Nephron (organoid): Measurements from ENCODE around the gene EFEMP2.

Experiments used
- H3K27ac Mint-ChIP-seq, 3 experiments: 2 replicates each; pipeline ENCODE4 v1.8.0; 2020; ENCODE audit warnings: mixed read lengths in 3 of 3, mild to moderate bottlenecking in 2 of 3, moderate library complexity in 1 of 3
- H3K27me3 Mint-ChIP-seq: 2 replicates; pipeline ENCODE4 v1.8.0; 2021; ENCODE audit warnings: low read depth, mild to moderate bottlenecking, moderate library complexity, mixed read lengths
- H3K36me3 Mint-ChIP-seq: 2 replicates; pipeline ENCODE4 v1.8.0; 2020; ENCODE audit warnings: low read depth, mixed read lengths
- H3K4me1 Mint-ChIP-seq: 2 replicates; pipeline ENCODE4 v1.8.0; 2020; ENCODE audit warnings: mixed read lengths
- H3K4me3 Mint-ChIP-seq, 3 experiments: 2 replicates each; pipeline ENCODE4 v1.8.0; 2020; ENCODE audit warnings: mild to moderate bottlenecking in 3 of 3, mixed read lengths in 3 of 3, moderate library complexity in 2 of 3
- H3K9me3 Mint-ChIP-seq: 2 replicates; pipeline ENCODE4 v1.8.0; 2020; ENCODE audit warnings: mixed read lengths
- TF ChIP-seq, protein P1 (sequence below), 3 experiments: fragments of 200-600 bp; sonication (generic); IDR thresholded peaks; one replicate each; pipeline ENCODE4 v1.5.0; 2021; ENCODE audit warnings: antibody characterized with exemption in 3 of 3; ENCODE audit not compliant: unreplicated experiment in 3 of 3

Gene EFEMP2

DNA sequence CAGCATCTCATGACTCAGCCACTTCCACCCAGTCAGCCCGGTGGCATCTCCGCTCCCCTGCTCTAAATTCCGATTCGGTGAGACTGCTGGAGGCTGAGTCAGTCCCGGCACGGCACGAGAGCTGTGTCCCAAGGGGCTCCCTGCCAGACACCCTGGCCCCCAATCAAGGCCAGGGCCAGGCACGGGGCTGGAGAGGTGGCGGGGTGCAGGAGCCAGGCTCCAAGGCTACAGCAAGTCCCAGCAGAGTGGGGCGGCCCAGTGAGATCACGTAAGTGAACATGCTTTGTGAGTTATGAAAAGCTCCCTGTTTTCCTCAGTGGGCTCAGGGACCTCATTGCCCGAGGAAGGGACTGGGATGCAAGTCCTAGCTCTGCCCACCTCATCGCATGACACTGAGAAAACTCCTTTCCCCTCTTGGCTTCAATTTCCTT is 43.2 kb upstream of the EFEMP2 start:
- Mint-ChIP-seq H3K27me3 (peaks cover 3% of the 10 kb centered on the region), H3K27ac (peak overlapping the region in 1 of 3 experiments; percentile 79), H3K9me3 (no peaks in the 10 kb centered on the region), H3K4me3 (peak overlapping the region; percentile 88 to 90 (median 89)), H3K36me3 (peaks cover 5% of the 10 kb centered on the region), H3K4me1 (peaks cover 36% of the 10 kb centered on the region)
- TF ChIP-seq, protein P1, sequence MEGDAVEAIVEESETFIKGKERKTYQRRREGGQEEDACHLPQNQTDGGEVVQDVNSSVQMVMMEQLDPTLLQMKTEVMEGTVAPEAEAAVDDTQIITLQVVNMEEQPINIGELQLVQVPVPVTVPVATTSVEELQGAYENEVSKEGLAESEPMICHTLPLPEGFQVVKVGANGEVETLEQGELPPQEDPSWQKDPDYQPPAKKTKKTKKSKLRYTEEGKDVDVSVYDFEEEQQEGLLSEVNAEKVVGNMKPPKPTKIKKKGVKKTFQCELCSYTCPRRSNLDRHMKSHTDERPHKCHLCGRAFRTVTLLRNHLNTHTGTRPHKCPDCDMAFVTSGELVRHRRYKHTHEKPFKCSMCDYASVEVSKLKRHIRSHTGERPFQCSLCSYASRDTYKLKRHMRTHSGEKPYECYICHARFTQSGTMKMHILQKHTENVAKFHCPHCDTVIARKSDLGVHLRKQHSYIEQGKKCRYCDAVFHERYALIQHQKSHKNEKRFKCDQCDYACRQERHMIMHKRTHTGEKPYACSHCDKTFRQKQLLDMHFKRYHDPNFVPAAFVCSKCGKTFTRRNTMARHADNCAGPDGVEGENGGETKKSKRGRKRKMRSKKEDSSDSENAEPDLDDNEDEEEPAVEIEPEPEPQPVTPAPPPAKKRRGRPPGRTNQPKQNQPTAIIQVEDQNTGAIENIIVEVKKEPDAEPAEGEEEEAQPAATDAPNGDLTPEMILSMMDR (IDR thresholded peaks at IDR 0.05; ENCODE audit: unreplicated experiment in 3 of 3), result no peak

DNA sequence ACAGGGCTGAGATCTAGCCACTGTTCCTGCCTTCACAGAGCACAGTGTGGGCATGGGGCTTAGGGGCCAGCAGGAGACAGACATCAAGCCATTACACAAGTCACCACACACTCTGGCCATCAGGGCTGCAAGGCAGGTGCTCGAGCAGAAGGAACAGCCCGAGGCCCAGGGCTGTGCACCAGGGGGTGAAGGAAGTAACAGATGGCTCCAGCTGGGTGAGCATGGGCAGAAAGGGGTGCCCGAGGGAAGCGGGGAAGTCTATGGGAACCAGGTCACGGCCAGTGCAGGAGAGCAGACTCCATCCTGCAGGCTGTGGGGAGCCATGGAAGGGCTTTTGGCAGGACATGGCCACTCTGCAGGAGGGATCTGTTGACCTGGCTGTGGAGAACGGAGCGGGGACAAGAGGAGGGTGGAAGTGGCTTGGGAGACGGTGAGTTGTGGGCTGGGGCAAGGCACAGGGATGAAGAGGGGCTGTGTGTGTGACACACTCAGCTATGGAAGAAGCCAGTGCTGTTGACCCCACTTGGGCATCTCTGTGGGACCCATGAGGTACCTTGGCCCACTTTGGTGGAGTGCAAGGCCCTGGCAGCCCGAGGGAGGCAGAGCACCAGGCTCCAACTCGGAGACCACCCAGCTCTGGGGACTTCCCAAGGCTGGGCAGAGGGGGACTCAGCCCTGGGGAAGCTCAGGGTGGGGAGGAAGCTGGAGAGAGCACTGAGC is 42.7 kb upstream of the EFEMP2 start:
- peak overlapping the region; percentile 49 to 80 (median 72) for H3K4me3 Mint-ChIP-seq
- peaks cover 5% of the 10 kb centered on the region for H3K36me3 Mint-ChIP-seq
- H3K27me3 Mint-ChIP-seq, result peaks cover 6% of the 10 kb centered on the region
- H3K4me1 Mint-ChIP-seq, result peaks cover 36% of the 10 kb centered on the region
- peak overlapping the region in 2 of 3 experiments; percentile 44 to 58 for H3K27ac Mint-ChIP-seq
- TF ChIP-seq, protein P1 (IDR thresholded peaks at IDR 0.05; ENCODE audit: unreplicated experiment in 3 of 3), result no peak
- no peaks in the 10 kb centered on the region for H3K9me3 Mint-ChIP-seq

DNA sequence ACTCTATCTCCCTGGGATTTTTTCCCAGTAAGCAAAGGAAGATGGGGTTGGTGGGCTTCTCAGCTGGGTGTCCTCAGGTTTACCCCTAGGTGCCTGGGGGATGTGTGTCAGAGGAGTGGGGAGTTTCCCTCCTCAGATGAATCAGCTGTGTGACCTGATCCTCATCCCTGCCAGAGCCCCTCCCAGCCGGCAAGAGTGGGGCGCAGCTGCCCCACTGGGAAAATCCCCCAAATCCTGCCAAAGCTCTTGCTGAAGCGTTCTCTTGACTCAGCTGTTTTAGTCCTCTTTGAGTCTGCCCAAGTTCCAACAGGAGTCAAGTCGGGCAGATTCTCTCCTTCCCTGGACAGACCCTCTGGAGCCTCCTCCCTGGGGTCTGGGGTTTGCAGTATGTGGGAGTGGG is 40.2 kb upstream of the EFEMP2 start:
- H3K36me3 Mint-ChIP-seq, result peaks cover 5% of the 10 kb centered on the region
- peaks cover 22% of the 10 kb centered on the region for H3K27me3 Mint-ChIP-seq
- H3K4me3 Mint-ChIP-seq, result peak overlapping the region in 1 of 3 experiments; percentile 37
- no peaks in the 10 kb centered on the region for H3K9me3 Mint-ChIP-seq
- H3K27ac Mint-ChIP-seq, result peak overlapping the region in 2 of 3 experiments; percentile 33 to 63
- peaks cover 36% of the 10 kb centered on the region for H3K4me1 Mint-ChIP-seq
- TF ChIP-seq, protein P1 (IDR thresholded peaks at IDR 0.05; ENCODE audit: unreplicated experiment in 3 of 3), result no peak

DNA sequence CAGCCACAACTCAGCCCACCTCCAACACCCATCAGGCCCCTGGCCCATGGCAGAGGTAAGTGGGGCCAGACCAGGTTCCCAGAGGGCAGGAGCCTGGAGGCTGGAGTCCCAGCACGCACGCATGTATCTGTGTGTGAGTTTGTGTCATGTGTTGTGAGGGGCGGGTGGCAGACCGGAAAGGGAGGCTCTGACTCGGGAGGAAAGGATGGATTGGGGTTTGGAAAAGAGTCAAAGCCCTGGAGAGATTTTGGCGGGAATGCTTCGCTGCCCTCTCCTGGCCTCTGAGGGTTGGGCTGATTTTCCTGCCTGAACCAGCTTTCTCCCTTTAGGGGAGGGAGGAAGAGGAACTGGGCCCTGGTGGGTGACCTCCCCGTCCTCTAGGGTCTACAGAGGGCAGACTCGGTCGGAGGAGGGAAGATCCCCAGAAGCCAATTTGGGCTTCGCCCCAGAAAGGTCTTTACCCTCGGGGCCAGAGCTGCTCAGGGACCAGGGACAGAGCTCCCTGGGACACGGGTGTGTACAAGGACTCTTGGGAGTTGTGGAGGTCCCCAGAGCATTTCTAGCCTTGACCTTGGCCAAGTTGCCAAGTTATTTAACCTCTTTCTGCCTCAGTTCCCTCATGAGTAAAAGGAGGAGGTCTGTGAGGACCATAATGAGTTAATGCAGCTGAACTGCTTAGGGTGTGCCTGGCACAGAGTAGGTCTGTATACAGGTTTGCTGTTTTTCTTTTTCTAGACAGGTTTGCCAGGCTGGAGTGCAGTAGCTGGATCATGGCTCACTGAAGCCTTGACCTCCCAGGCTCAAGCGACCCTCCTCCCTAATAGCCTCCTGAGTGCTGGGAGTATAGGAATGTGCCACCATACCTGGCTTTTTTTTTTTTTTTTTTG is 39.3 kb upstream of the EFEMP2 start:
- peaks cover 30% of the 10 kb centered on the region for H3K27me3 Mint-ChIP-seq
- peaks cover 2% of the 10 kb centered on the region for H3K36me3 Mint-ChIP-seq
- H3K4me3 Mint-ChIP-seq, result peak overlapping the region; percentile 14 to 47 (median 28)
- H3K27ac Mint-ChIP-seq, result peak overlapping the region in 2 of 3 experiments; percentile 76
- TF ChIP-seq, protein P1 (IDR thresholded peaks at IDR 0.05; ENCODE audit: unreplicated experiment in 3 of 3), result peak in 2 of 3 experiments; percentile 11 to 18
- no peaks in the 10 kb centered on the region for H3K9me3 Mint-ChIP-seq
- peaks cover 33% of the 10 kb centered on the region for H3K4me1 Mint-ChIP-seq

DNA sequence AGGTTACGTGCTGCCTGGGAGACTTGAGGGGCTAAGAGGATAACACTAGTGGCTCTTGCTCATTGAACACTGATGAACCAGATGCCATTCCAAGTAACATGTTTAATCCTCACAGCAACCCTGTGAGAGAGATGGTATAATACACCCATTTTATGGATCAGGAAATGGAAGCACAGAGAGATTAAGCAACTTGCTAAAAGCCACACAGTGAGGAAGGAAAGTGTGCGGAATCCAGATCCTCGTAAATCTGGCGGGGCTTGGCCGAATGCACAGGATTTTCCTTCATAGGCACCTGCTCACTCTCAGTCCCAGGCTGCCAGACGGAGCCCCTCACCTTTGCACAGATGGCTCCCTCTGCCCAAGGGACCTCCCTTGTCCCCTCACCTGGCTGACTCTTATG is 35.3 kb upstream of the EFEMP2 start:
- Mint-ChIP-seq H3K9me3 (no peaks in the 10 kb centered on the region), H3K4me1 (peaks cover 11% of the 10 kb centered on the region), H3K27ac (no peak overlapping the region), H3K27me3 (peaks cover 61% of the 10 kb centered on the region), H3K4me3 (no peak overlapping the region), H3K36me3 (no peaks in the 10 kb centered on the region)
- TF ChIP-seq, protein P1 (IDR thresholded peaks at IDR 0.05; ENCODE audit: unreplicated experiment in 3 of 3), result no peak
